ENCODE results near the gene ELAVL2.

DNA sequence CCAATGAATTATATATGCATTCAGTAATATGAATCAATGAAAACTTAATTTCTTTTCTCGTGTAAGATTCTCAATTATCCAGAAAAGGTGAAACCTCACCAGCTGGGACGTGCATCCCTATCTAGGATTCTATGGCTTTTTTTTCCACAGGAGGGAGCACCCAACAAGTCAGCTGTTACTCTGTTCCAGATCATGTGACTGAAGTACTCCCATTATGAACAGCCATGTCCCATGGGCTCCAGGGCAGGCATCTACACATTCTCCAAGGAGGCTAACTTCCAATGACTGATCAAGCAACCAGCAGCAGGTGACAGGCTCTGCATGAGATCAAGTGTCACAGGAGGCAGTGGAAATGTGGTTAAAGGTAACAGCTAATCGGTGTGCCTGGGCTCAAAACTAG lies 118.8 kb downstream of the ELAVL2 start:
- TF ChIP-seq POLR2A (IDR thresholded peaks at IDR 0.05; ENCODE audit: low read depth, low read length), result no peak
- TF ChIP-seq, protein P1, sequence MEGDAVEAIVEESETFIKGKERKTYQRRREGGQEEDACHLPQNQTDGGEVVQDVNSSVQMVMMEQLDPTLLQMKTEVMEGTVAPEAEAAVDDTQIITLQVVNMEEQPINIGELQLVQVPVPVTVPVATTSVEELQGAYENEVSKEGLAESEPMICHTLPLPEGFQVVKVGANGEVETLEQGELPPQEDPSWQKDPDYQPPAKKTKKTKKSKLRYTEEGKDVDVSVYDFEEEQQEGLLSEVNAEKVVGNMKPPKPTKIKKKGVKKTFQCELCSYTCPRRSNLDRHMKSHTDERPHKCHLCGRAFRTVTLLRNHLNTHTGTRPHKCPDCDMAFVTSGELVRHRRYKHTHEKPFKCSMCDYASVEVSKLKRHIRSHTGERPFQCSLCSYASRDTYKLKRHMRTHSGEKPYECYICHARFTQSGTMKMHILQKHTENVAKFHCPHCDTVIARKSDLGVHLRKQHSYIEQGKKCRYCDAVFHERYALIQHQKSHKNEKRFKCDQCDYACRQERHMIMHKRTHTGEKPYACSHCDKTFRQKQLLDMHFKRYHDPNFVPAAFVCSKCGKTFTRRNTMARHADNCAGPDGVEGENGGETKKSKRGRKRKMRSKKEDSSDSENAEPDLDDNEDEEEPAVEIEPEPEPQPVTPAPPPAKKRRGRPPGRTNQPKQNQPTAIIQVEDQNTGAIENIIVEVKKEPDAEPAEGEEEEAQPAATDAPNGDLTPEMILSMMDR (conservative IDR thresholded peaks at IDR 0.05; ENCODE audit: low read depth, low read length), result no peak
- TF ChIP-seq RCOR1 (IDR thresholded peaks at IDR 0.05; ENCODE audit: insufficient replicate concordance, low read length), result no peak
- TF ChIP-seq, protein P2, sequence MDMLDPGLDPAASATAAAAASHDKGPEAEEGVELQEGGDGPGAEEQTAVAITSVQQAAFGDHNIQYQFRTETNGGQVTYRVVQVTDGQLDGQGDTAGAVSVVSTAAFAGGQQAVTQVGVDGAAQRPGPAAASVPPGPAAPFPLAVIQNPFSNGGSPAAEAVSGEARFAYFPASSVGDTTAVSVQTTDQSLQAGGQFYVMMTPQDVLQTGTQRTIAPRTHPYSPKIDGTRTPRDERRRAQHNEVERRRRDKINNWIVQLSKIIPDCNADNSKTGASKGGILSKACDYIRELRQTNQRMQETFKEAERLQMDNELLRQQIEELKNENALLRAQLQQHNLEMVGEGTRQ (IDR thresholded peaks at IDR 0.05; ENCODE audit: low read depth, low read length), result no peak
- no peak for TF ChIP-seq CEBPB (IDR thresholded peaks at IDR 0.05; ENCODE audit: low read depth, low read length)
- no peak for TF ChIP-seq MAZ (IDR thresholded peaks at IDR 0.05; ENCODE audit: borderline replicate concordance, low read depth, low read length)
